ENCODE data around the gene CEL. TPM values are rescaled to one million over a fixed set of nuclear protein-coding genes. Genes with fewer than 3 reads are reported as not detected.

CEL gene
- total RNA-seq, 1 experiment from 2014 or later: 6.9 TPM

DNA sequence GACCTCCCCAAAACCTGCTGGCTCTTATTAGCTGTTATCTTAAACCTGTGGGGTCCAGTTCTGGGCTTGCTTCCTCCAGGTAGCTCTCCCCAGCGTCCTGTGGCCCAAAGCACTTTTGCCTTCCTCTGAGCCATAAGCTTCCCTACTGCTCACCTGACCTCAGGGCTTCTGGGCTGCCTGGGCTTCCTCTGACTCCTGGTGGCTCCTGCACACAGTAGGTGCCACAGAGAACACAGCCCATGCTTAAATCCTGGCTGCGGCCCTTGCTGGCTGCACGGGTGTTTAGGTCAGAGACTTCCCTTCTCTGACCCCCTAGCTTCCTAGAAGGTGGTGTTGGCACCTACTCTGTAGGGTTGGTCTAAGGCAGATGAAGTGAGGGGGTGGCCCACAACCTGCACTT is 56.8 kb downstream of the CEL start (continued):
- TF ChIP-seq, protein P1, sequence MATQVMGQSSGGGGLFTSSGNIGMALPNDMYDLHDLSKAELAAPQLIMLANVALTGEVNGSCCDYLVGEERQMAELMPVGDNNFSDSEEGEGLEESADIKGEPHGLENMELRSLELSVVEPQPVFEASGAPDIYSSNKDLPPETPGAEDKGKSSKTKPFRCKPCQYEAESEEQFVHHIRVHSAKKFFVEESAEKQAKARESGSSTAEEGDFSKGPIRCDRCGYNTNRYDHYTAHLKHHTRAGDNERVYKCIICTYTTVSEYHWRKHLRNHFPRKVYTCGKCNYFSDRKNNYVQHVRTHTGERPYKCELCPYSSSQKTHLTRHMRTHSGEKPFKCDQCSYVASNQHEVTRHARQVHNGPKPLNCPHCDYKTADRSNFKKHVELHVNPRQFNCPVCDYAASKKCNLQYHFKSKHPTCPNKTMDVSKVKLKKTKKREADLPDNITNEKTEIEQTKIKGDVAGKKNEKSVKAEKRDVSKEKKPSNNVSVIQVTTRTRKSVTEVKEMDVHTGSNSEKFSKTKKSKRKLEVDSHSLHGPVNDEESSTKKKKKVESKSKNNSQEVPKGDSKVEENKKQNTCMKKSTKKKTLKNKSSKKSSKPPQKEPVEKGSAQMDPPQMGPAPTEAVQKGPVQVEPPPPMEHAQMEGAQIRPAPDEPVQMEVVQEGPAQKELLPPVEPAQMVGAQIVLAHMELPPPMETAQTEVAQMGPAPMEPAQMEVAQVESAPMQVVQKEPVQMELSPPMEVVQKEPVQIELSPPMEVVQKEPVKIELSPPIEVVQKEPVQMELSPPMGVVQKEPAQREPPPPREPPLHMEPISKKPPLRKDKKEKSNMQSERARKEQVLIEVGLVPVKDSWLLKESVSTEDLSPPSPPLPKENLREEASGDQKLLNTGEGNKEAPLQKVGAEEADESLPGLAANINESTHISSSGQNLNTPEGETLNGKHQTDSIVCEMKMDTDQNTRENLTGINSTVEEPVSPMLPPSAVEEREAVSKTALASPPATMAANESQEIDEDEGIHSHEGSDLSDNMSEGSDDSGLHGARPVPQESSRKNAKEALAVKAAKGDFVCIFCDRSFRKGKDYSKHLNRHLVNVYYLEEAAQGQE (IDR thresholded peaks at IDR 0.05; ENCODE audit: low read depth): no peak
- no peak for TF ChIP-seq SP1 (IDR thresholded peaks at IDR 0.05; ENCODE audit: low read depth)

DNA sequence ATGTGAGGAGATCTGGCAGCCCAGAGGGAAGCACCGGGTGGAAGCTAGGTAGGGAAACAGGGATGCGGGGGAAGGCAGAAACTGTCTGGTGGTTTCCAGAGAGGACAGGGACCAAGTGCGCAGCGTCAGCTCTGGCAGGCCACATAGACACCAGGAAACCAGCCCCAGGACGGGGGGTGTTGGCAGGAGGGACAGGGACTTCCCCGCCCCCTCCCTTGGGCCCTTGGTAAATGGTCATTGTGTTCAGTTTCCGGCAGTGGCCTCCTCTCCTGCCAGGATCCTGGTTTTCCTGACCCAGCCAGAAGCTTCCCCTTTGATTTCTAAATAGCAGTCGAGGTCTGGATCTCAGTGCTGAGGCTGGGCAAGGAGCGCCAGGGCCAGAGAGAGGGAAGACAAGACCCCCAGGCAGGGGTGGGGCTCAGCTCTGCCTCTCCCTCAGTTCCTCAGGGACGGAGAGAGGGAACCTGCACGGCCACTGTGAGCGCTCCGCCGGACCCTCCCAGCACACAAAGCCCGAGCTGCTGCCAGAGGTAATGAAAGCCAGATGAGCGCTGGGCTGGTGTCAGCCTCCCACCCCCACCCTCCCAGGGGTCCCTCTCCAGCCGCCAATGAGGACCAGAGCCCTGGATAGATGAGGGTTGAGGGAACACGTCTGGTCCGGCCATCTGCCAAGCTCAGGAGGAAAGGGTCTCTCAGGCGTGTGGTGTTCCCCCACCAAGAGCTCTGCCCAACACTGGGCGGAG is 57.5 kb downstream of the CEL start:
- Histone ChIP-seq H3K27me3 (ENCODE audit: insufficient read depth, low read length) (no peaks in the 10 kb centered on the region), H4K20me1 (ENCODE audit: insufficient read depth) (no peaks in the 10 kb centered on the region), H3K4me2 (ENCODE audit: low read length) (peak overlapping the region; percentile 97), H2AFZ (ENCODE audit: low read depth, low read length, poor library complexity, severe bottlenecking) (no peak overlapping the region), H3K79me2 (ENCODE audit: insufficient read depth, low read length) (peaks cover 38% of the 10 kb centered on the region), H3K9me2 (ENCODE audit: insufficient read depth) (no peaks in the 10 kb centered on the region), H3K36me3 (ENCODE audit: control insufficient read depth in 1 of 2, insufficient read depth in 2 of 2, low read length in 2 of 2) (no peaks in the 10 kb centered on the region), H3K9me3 (ENCODE audit: control insufficient read depth in 1 of 2, insufficient read depth in 1 of 2, low read depth in 1 of 2, low read length in 2 of 2) (no peaks in the 10 kb centered on the region), H3K4me1 (ENCODE audit: control insufficient read depth in 1 of 2, insufficient read depth in 2 of 2, low read length in 2 of 2) (peaks cover 8 to 45% of the 10 kb centered on the region in 2 experiments), H3K27ac (ENCODE audit: low read depth, low read length) (no peak overlapping the region), H3K9ac (ENCODE audit: low read length) (0 out of 2 replicates have a peak overlapping the region, but pooled peaks have one; percentile 85), H3K4me3 (replicated peaks in 1 of 2; ENCODE audit: low read depth in 1 of 2, low read length in 2 of 2) (no peak overlapping the region)
- ChIA-PET POLR2A (no interaction called here), RAD21 (ENCODE audit: low non-redundant PET in 1 of 2, low total read pairs in 2 of 2, uncharacterized antibody in 2 of 2, unreplicated experiment in 2 of 2) (interaction anchor here in 1 of 2 experiments (1.2 kb wide), 1 partner anchor 29 kb away, joined by 3 read pairs; no protein-coding TSS in a partner anchor), CTCF (interaction anchor here (0.7 to 1.5 kb wide), 2 partner anchors 25 to 97 kb away, joined by 3 read pairs; no protein-coding TSS in a partner anchor)
- DNase-seq (ENCODE audit: low read depth, low spot score) (no peak), ATAC-seq (no peak)
- intact Hi-C loops (cut with micrococcal nuclease): no loop called here
- BruUV-seq (replicated peaks): no TSS peak
- TF ChIP-seq POLR2AphosphoS5 (IDR thresholded peaks at IDR 0.05; ENCODE audit: low read depth, low read length) (no peak), TCF7L2 (IDR thresholded peaks at IDR 0.05; ENCODE audit: borderline replicate concordance, extremely low read depth, insufficient read depth, insufficient read length) (no peak), SP1 (IDR thresholded peaks at IDR 0.05; ENCODE audit: low read depth) (no peak), RAD21 (IDR thresholded peaks at IDR 0.05; ENCODE audit: low read depth) (no peak), SIN3A (IDR thresholded peaks at IDR 0.05; ENCODE audit: low read depth) (no peak), POLR2A (IDR thresholded peaks at IDR 0.05; ENCODE audit: borderline replicate concordance, extremely low read depth, insufficient read depth, insufficient read length) (no peak), ELF1 (IDR thresholded peaks at IDR 0.05; ENCODE audit: borderline replicate concordance, low read depth) (no peak), ZNF274 (IDR thresholded peaks at IDR 0.05; ENCODE audit: low read depth, low read length) (no peak), EZH2 (IDR thresholded peaks at IDR 0.05) (no peak)
- TF ChIP-seq, protein P1 (IDR thresholded peaks at IDR 0.05; ENCODE audit: low read depth): no peak
- TF ChIP-seq, protein P2, sequence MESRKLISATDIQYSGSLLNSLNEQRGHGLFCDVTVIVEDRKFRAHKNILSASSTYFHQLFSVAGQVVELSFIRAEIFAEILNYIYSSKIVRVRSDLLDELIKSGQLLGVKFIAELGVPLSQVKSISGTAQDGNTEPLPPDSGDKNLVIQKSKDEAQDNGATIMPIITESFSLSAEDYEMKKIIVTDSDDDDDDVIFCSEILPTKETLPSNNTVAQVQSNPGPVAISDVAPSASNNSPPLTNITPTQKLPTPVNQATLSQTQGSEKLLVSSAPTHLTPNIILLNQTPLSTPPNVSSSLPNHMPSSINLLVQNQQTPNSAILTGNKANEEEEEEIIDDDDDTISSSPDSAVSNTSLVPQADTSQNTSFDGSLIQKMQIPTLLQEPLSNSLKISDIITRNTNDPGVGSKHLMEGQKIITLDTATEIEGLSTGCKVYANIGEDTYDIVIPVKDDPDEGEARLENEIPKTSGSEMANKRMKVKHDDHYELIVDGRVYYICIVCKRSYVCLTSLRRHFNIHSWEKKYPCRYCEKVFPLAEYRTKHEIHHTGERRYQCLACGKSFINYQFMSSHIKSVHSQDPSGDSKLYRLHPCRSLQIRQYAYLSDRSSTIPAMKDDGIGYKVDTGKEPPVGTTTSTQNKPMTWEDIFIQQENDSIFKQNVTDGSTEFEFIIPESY (IDR thresholded peaks at IDR 0.05; ENCODE audit: extremely low read depth, insufficient replicate concordance, low read length): no peak
- TF ChIP-seq, protein P3, sequence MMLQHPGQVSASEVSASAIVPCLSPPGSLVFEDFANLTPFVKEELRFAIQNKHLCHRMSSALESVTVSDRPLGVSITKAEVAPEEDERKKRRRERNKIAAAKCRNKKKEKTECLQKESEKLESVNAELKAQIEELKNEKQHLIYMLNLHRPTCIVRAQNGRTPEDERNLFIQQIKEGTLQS (IDR thresholded peaks at IDR 0.05): no peak
